ENCODE data around the gene KLF2. TPM values are rescaled to one million over a fixed set of nuclear protein-coding genes. Genes with fewer than 3 reads are reported as not detected.
"Not testable (repeated sequence)": the region's sequence is repeated elsewhere in the genome, so short reads cannot be mapped to it uniquely, and the experiment has no call there.

Gene KLF2
- polyA plus RNA-seq, 10 donors = 35.8 to 91.6 (median 66.7) TPM

DNA sequence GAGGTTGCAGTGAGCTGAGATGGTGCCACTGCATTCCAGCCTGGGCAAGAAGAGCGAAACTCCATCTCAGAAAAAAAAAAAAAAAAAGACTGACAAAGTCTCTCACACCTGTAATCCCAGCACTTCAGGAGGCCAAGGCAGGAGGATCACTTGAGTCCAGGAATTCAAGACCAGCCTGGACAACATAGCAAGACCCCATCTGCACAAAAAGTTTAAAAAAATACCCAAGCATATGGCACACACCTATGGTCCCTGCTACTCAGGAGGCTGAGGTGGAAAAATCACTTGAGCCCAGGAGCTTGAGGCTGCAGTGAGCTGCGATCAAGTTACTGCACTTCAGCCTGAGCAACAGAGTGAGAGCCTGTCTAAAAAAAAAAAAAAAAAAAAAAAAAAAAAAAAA lies 20.1 kb upstream of the KLF2 start:
- DNase-seq = not testable (repeated sequence)

DNA sequence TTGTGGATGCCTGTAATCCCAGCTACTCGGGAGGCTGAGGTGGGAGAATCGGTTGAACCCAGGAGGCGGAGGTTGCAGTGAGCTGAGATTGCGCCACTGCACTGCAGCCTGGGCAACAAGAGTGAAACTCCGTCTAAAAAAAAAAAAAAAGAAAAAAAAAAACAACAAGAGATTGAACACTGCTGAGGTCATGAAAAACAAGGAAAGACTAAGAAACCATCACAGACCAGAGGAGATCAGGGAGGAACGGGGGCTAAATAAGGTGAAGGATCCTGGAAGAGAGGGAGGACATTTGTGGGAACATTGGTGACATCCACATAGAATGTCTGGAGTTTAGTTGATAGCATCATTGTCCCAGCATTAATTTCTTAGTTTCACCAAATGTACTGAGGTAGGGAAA lies 19.6 kb upstream of the KLF2 start:
- DNase-seq = not testable (repeated sequence)

DNA sequence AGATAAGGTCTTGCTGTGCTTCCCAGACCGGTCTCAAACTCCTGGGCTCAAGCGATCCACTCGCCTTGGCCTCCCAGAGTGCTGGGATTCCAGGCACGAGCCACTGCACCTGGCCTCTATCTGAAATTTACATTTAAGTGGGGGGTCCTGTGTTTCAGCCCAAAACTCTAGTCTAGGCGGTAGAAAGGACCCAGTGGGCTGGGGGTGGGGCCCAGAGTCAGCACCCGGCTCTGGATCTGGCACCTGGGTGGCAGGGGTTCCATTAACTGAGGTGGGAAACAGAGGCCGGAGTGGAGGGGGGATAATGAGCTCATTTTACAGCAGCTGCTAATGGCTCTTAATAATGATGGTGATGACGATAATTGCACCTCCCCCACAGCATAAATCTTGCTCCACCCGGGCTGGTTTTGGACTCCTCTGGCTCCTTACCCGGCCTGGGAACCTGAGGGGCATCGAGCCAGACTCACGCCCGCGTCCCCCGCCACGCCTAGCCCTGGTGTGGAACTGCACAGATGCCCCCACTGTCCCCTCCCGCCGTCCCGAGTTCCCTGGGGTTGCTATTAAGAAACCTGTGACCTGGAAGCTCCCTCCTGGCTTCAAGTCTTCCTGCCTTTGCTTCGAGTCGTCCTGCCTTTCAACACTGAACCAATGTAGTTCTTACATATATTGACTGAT lies 17.8 kb upstream of the KLF2 start:
- DNase-seq = no peak

DNA sequence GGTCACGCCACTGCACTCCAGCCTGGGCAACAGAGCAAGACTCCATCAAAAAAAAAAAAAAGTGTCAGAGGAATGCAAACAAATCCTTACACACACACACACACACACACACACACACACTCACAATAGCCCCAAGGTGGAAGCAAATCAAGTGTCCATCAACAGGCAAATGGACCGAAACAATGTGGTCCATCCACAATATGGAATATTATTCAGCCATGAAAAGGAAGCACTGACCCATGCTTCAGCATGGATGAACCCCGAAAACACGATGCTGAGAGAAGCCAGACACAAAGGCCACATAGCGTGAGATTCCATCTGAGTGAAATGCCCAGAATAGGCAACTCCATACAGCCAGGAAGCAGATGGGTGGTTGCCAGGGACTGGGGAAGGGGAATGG lies 16.5 kb upstream of the KLF2 start:
- no peak for DNase-seq

DNA sequence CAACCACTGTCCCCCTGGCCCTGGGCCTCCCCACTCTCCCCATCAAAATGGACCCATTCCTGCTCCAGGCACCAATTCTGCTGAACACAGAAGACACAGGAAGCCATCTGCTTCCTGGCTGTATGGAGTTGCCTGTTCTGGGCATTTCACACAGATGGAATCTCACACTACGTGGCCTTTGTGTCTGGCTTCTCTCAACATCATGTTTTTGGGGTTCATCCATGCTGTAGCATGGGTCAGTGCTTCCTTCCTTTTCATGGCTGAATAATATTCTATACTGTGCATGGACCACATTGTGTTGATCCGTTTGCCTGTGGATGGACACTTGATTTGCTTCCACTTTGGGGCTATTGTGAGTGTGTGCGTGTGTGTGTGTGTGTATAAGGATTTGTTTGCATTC lies 15.0 kb upstream of the KLF2 start:
- no peak for DNase-seq

DNA sequence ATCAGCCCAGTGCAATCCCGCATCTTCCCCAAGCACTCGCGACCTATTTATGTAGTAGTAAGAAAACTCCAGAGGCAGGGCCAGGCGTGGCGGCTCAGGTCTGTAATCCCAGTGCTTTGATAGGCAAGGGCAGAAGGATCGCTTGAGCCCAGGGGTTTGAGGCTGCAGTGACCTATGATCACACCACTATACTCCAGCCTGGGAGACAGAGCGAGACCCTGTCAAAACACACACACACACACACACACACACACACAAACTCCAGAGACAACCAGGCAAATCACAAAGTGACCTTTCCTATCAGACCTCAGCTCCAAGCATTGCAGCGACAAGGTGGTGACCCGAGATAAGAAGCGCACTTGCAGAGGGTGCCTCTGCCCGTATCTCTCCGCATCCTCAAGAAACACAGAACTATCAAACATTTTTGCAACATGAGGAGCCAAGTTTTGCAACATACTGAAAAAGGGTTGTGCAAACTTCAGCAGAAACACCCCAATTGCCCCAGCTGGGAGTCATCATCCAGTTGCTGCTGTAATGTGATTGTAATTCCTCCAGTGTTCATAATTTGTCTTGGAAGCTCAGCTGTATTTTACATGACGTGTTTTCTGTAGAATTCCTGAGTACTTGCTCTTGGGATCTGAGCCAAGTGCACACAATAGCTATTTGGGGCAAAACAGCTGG lies 8.7 kb upstream of the KLF2 start:
- DNase-seq = peak; percentile 89 to 95 (median 94)

DNA sequence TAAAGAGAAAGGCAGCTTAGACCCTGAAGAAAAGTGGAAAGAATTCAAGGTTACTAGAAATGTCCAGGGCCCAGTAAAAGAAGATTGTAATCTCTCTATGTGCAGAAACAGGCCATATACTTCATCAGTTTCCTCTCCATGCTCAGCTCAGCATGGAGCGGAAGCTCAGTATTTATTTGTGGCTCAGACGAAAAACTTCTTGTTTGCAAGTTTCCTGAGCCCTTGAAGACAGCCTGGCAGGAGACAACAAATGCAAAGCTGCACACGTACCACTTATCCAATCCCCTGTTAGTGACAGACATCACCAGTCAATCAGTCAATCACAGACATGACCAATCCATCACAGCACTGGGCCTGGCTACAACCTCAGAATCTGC lies 8.1 kb upstream of the KLF2 start:
- no peak for DNase-seq

DNA sequence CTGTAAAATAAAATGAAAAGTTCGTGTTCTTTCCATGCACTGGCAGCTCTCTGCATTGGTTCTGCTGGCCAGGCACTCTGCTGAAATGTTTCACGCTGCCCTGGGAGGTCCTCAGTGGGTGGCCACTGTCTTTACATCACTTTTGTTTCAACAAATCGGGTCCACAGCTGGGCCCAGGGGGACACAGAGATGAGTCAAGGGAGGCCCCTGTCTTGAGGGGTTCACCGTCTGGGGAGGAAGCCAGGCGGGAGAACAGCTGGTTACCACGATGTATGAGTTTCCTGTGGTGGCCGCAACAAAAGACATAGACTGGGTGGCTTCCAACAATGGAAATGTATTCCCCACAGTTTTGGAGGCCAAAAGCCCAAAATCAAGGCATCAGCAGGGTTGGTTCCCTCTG lies 5.1 kb upstream of the KLF2 start:
- DNase-seq = peak in 1 of 3 donors; percentile 50

DNA sequence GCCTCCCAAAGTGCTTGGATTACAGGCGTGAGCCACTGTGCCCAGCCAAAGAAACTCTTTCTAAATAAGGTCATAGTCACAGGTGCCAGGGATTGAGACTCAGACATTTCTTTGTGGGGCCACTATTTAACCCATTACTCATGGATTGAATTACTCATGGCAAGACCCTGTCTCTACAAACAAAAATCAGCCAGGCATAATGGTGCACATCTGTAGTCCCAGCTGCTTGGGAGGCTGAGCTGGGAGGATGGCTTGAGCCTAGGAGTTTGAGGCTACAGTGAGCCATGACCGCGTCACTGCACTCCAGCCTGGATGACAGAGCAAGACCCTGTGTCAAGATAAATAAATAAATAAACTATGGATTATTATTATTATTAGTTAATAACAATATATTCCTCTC lies 3.6 kb upstream of the KLF2 start:
- no peak for DNase-seq

DNA sequence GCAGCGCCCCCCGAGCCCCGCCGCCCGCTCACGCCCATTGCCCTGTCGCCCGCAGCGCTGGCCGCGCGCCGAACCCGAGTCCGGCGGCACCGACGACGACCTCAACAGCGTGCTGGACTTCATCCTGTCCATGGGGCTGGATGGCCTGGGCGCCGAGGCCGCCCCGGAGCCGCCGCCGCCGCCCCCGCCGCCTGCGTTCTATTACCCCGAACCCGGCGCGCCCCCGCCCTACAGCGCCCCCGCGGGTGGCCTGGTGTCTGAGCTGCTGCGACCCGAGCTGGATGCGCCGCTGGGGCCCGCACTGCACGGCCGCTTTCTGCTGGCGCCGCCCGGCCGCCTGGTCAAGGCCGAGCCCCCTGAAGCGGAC lies 518 bp downstream of the KLF2 start:
- DNase-seq = no peak

DNA sequence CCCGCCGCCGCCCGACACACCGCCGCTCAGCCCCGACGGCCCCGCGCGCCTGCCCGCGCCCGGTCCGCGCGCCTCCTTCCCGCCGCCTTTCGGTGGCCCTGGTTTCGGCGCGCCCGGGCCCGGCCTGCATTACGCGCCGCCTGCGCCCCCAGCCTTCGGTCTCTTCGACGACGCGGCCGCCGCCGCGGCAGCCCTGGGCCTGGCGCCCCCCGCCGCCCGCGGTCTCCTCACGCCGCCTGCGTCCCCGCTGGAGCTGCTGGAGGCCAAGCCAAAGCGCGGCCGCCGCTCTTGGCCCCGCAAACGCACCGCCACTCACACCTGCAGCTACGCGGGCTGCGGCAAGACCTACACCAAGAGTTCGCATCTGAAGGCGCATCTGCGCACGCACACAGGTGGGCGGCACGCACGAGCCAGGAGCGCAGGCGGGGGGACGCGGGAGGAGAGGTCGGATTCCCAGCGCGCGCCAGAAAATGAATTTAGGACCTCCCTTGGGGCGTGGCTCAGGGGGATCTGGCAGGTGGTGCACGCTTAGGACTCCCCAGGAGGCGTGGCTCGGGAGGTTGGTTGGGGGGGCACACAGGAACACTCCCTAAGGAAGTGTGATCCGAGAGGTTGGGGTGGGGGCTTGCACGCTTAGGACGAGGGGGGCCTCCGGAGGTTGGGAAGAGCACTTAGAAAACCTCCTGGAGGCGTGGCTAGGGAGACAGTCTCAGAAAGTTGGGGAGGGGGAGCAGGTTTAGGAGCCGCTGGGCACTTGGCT lies 1.2 kb downstream of the KLF2 start:
- DNase-seq = peak in 2 of 3 donors; percentile 56 to 71

DNA sequence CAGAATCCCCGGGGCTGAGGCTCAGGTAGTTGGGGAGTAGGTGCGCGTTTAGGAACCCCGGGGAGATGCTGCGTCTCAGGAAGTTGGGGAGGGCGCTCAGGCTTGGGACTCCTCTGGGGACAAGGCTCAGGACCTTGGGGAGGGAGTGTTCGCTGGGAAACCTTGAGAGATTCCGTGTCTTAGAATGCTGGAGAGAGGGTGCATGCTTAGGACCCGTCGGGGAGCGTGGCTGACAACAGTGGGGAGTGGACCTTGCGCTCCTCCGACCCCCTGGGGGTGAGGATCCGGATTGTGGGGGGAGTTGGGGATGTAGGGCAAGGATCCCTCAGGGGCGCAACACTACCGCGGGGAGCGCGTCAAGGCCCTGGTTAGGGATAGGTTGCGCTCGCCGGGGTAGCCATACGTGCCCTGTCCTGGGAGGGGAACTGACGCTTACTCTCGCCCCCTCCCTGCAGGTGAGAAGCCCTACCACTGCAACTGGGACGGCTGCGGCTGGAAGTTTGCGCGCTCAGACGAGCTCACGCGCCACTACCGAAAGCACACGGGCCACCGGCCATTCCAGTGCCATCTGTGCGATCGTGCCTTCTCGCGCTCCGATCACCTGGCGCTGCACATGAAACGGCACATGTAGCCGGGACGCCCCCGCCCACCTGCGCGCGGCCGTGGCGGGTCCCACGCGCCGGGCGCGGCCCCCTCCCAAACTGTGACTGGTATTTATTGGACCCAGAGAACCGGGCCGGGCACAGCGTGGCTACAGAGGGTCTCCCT lies 2.0 kb downstream of the KLF2 start:
- DNase-seq = peak in 2 of 3 donors; percentile 29 to 62

DNA sequence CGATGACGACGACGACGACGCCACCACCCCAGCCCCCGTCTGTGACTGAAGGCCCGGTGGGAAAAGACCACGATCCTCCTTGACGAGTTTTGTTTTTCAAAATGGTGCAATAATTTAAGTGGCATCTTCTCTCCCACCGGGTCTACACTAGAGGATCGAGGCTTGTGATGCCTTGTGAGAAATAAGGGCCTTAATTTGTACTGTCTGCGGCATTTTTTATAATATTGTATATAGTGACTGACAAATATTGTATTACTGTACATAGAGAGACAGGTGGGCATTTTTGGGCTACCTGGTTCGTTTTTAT lies 2.5 kb downstream of the KLF2 start:
- DNase-seq = no peak

DNA sequence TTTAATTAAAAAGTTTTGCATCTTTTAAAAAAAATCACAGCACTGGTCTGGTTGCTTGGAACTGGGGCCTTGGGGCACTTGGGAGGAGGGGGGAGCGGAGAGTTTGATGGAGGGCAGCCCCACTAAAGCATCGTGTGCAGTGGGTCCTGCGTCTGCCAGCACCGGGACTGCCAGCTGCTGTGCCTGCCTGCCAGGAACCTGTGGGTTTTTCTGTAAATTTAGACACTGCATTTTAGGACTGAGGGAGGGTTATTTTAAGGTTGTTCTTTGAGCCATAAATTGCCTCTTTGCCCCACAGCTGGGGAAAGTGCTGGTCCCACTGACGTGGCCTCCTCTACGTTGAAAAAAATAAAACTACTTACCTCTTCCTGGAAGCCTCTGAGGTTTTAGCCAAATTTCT lies 2.9 kb downstream of the KLF2 start:
- peak in 1 of 3 donors; percentile 23 for DNase-seq

DNA sequence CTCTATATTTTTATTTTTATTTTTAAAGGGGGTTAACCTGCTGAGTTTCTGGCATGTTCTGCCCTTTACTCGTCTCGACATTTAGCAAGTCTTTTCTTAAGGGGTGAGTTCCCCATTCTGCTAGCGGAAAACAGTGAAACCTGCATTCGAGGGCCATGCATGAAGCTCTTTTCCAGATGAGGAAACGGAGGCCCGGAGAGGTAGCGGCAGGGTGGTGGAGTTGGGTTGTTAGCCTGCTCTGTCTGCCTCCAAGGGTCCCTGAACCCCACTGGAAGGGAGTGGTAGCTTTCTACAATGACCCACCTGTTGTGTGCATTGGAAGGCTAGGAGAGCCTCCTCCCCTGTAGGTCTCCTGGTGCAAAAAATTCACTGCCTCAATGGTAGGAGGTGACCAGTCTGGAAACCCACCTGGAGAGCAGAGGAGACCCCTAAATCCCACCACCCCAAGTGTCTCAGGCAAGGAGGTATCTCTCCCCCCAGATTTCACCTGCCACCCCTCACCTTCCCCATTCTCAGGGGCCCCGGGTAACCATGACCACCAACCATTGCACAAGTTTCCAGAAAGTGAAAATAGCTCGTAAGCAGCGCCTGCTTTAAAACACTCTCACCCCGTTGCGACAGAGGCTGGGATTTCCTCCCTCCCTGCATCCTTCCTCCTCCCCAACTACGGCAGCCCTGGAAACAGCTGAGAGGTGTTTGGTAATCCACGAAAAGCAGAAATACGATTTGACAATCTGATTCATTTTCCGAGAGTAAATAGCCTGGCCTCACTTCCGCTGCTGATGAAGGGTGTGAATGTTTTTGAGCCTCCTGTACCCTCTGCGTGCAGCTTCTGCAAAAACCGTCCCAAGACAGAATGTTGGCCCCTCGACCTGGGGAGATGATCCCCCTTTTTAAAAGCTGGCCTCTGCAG lies 3.5 kb downstream of the KLF2 start:
- DNase-seq = peak in 2 of 3 donors; percentile 71 to 82

DNA sequence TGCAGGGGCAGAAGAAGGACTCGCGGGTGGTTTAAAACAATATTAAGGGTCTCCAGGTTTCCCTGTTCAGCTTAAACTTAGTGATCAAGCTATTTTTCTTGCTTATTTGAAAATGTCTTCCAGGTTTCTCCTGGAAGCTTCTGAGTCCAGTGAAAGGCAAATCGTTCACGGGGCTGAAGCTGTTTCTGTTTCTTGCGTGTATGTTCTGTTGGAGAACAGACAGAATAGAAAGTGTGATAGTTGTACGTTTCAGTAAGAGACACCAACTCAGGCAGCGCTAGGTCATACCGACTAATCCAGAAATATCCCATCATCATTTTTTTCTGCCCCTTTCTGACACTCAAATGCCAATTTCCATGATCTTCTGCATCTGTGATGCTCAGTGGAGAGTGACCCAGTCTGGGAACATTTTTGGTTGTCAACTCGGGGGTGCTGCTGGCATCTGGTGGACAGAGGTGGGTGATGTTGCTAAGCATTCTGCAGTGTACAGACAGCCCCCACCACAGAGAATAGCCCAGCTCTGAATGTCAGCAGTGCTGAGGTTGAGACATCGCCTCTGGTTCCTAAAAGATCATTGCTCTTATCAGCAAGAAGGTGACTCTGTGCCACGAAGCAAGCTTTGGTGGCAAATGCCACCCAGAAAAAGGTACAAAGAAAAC lies 4.3 kb downstream of the KLF2 start:
- DNase-seq = peak in 2 of 3 donors; percentile 63 to 73

DNA sequence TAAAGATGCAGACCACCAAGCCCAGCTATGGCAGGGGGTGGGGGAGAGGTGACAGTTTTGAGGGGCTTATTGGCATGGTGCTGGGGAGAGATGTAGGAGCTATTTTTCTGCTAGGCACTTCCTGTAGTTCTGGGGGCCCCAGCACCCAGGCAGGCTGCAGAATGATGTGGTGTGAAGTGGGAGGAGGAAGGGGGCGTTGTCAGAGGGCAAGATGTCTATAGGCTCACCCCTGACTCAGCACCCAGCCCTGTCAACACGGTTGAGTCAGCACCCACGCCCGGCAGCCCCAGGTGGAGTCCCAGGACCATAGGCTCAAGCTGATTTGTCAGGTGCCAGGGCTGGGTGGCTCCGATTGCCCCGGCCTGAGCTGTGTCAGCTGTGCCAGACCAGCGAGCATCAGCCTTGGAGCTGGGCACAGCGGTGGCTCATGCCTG lies 5.8 kb downstream of the KLF2 start:
- DNase-seq = peak in 2 of 3 donors; percentile 72 to 73

DNA sequence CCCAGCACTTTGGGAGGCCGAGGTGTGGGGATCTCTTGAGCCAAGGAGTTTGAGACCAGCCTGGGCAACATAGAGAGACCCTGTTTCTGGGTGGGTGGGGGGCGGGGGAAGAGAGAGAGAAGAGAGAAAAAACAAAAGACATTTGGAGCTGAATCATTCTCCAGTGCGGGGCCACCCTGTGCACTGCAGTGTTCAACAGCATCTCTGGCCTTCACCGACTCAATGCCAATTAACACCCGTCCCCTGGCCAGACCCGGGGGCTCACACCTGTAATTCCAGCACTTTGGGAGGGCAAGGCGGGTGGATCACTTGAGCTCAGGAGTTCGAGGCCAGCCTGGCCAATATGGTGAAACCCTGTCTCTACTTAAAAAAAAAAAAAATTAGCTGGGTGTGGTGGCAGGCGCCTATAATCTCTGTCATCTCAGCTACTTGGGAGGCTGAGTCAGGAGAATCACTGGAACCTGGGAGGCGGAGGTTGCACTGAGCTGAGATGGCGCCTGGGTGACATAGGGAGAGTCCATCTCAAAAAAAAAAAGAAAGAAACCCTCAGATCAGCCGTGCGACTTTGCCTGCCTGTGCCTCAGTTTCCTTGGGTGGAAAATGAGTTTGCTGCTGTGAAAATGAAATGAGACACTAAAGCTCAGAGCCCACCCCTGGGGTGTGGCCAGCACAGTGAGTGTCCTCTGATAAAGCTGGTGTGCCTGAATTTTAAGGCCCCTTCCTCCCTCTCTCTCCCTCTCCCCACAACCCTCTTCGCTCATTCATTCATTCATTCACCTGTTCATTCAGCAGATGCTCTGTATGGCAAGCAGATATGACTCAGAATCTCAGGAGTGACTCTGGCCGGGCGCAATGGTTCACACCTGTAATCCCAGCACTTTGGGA lies 6.4 kb downstream of the KLF2 start:
- DNase-seq = peak in 1 of 3 donors; percentile 26

DNA sequence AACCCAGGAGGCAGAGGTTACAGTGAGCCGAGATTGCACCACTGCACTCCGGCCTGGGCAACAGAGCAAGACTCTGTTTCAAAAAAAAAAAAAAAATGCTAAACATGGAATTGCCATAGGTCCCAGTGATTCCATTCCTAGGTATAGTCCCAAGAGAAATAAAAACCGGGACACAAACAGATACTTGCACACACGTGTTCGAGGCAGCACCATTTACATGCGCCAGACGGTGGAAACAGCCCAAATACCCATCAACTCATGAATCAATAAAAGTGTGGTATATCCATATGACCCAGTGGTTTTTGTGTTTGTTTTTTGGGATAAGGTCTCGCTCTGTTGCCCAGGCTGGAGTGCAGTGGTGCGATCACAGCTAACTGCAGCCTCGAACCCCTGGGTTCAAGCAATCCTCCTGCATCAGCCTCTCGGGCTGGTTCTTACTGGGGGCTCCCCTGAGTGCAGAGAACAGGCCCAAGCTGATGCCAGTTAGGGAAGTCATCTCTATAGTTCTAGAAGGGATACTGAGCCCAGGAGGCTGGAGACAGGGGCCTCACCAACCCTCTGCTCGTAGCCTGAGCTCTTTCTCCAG lies 8.5 kb downstream of the KLF2 start:
- DNase-seq = no peak
